ENCODE results near the gene TNS3.

Gene TNS3

GRCh38 chr7:47329320-47329926 is 252.5 kb downstream of the TNS3 start:
- DNase-seq (ENCODE audit: low read depth): no peak

GRCh38 chr7:47328392-47329319 is 253.3 kb downstream of the TNS3 start:
- no peak for DNase-seq (ENCODE audit: low read depth)

DNA sequence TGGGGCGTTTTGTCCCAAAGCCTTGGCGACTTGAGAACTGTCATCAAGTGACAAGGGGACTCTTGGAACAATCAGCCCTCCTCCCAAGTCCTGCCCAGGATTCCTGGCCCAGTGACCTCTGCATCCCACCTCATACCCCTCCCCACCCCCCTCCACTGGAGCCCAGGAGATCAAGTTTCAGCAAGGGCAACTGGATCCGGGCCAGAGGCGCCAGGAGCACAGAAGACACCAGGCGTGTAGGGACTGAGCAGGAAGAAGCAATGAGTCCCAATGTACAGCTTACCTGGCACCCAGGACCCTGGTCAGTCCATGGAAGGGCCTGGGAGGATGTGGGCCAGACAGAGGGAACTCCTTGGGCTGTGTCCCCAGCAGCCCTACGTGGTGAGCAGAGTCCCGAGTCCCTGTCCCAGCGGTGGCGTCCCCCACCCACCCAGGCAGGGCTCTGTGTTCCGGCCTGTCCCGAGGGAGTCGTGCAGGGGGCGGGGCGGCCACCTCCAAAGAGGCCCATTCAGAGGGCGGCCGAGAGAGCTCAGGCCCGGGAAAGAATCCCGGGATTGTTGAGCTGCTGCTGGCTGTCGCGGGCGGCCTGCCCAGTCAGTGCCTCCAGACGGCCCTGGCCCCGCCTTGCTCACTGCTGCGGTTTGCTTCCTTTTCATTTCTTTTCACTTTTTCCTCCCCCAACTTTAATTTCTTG is 254.1 kb downstream of the TNS3 start:
- DNase-seq (ENCODE audit: low read depth): no peak

GRCh38 chr7:47327346-47327697 is 254.6 kb downstream of the TNS3 start:
- DNase-seq (ENCODE audit: low read depth): no peak

GRCh38 chr7:47326808-47327207 is 255.1 kb downstream of the TNS3 start:
- no peak for DNase-seq (ENCODE audit: low read depth)

- DNase-seq (ENCODE audit: low read depth): no peak
Measured at GRCh38 chr7:47326220-47326619, 255.7 kb downstream of the TNS3 start.

- DNase-seq (ENCODE audit: low read depth): no peak
Measured at GRCh38 chr7:47325337-47325736, 256.6 kb downstream of the TNS3 start.

DNA sequence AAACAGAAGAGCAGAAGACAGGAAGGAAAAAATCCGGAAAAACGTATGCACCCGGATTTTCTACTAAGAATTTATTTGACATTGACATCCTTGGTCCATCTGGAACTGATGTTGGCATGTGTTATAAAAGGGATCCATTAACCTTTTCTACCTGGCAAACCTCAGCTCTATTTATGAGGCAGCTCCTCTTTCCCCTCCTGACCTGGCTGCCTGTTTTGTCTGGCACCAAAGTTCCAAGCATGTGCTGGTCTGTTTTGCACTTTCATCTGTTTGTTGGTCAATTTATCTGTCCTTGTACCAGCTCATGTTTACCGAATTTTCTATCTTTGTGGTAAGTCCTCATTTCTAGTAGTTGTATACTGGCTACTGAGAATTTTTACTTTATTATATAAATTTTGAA is 258.0 kb downstream of the TNS3 start:
- no peak for DNase-seq (ENCODE audit: low read depth)

DNA sequence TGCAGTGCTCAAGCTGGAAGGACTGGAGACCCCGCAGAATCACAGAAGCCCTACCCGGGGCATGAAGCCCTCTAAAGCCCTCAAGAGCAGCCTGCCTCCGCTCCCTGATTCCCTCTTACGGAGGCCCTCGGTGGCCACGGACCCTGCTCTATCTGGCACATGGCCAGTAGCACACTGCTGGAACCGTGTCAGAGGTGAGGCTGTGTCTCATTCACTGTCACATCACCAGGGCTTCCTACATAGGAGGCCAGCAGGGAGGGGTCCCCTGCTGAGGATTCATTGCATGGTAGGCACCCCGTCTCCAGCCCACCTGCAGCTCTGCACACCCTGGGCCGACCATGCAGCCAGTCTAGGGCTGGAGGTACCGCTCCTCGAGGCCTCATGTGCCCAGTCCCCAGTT is 259.2 kb downstream of the TNS3 start:
- DNase-seq (ENCODE audit: low read depth): no peak

DNA sequence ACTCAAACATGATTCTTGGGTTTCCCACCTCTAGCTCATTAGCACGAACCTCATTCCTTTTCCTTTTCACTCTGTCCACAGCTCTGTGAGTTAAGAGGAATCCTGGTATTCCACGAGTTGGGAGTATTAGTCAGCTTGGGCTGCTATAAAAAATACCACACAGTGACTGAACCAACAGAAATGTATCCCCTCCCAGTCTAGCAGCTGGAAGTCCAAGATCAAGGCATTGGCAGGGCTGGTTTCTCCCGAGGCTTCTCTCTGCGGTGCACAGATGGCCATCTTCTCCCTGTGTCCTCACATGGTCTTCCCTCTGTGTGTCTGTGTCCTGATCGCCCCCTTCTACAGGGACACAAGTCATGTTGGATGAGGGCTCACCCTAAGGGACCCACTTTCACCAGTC is 261.6 kb downstream of the TNS3 start:
- DNase-seq (ENCODE audit: low read depth): no peak

- no peak for DNase-seq (ENCODE audit: low read depth)
Measured at GRCh38 chr7:47318395-47319182, 263.3 kb downstream of the TNS3 start.

- no peak for DNase-seq (ENCODE audit: low read depth)
Measured at GRCh38 chr7:47317487-47317886, 264.4 kb downstream of the TNS3 start.

DNA sequence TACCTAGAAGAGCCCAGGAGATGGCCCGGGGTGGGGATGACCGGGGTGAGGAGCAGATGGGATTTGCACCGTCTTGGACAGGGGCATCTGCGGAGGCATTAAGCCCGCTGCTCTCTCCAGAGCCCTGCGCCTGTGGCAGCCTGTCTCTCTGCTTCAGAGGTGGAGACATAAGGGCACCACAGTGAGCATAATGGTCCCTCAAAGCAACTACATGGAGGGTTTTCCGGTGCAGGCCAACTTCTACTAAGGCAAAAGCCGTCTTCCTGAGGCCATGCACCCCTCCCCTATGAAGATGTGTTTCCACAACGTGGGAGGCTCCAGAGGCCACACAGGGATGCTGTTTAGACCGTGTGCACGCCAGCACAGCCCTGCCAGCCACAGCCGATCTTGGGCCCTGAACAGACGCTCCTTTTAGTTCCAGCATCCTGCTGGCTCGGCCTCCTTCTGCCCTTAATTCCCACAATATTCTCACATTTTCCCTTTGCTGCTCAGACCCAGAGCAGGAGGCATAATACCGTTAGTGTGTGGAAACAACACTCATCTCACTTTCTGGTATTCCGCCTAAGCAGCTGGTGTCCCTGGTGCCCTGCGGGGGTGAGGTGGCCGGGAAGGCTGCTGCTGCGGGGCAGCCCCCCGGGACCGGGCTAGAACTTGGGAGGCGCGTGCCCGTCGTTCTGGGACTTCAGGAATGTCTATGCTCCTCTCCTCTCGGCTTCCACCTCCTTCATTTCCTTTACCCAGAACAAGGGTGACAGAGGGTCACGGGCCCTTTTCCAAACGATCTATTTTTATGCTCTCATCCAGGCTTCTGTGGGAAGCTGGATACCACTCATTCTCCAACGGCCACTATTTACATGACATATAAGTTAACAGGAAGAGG is 266.9 kb downstream of the TNS3 start:
- no peak for DNase-seq (ENCODE audit: low read depth)

- no peak for DNase-seq (ENCODE audit: low read depth)
Measured at GRCh38 chr7:47314248-47314647, 267.7 kb downstream of the TNS3 start.

- no peak for DNase-seq (ENCODE audit: low read depth)
Measured at GRCh38 chr7:47313564-47313963, 268.3 kb downstream of the TNS3 start.

DNA sequence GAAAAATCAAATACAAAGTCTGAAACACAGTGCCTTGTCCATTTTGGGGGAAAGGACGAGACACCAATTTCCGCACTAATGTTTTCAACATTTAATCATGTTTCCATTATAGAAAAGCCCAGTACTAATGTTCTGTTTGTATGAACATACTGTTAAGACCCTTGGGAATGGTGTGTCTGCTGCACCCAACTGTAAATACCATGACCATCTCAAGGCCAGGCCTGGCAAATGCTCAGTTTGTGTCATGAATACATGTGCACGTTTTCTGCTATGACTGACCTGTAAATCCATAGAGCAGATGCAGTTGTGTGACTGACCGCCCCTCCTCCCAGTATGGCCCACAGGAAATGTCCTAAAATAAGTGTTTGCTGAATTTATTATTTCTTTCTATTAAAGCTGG is 270.0 kb downstream of the TNS3 start:
- no peak for DNase-seq (ENCODE audit: low read depth)

GRCh38 chr7:47310020-47310419 is 271.9 kb downstream of the TNS3 start:
- no peak for DNase-seq (ENCODE audit: low read depth)

GRCh38 chr7:47308808-47309207 is 273.1 kb downstream of the TNS3 start:
- no peak for DNase-seq (ENCODE audit: low read depth)

GRCh38 chr7:47307311-47307710 is 274.6 kb downstream of the TNS3 start:
- DNase-seq (ENCODE audit: low read depth): no peak

- DNase-seq (ENCODE audit: low read depth): no peak
Measured at GRCh38 chr7:47304727-47305719, 276.9 kb downstream of the TNS3 start.

All from CMK (cell line).